Endothelial cell (in vitro differentiated cells): ENCODE measurements around the gene ZNF575. TPM values are rescaled to one million over a fixed set of nuclear protein-coding genes. Genes with fewer than 3 reads are reported as not detected.
A peak's percentile ranks its signal among the peaks of the same experiment; 100 is the strongest.

ENCODE experiments used
- DNase-seq: peaks from one replicate; pipeline ENCODE4 v3.0.0; 2021; ENCODE audit warnings: low spot score
- H3K27ac Mint-ChIP-seq: one replicate; pipeline ENCODE4 v1.8.0; 2021; ENCODE audit warnings: mixed read lengths, inconsistent platforms; ENCODE audit not compliant: unreplicated experiment
- H3K27me3 Mint-ChIP-seq: one replicate; pipeline ENCODE4 v1.8.0; 2021; ENCODE audit warnings: mild to moderate bottlenecking, moderate library complexity, mixed read lengths, inconsistent platforms; ENCODE audit not compliant: unreplicated experiment
- H3K36me3 Mint-ChIP-seq: one replicate; pipeline ENCODE4 v1.8.0; 2021; ENCODE audit warnings: mild to moderate bottlenecking, low read depth, mixed read lengths, inconsistent platforms; ENCODE audit not compliant: unreplicated experiment
- H3K4me1 Mint-ChIP-seq: one replicate; pipeline ENCODE4 v1.8.0; 2021; ENCODE audit warnings: mild to moderate bottlenecking, mixed read lengths, inconsistent platforms; ENCODE audit not compliant: unreplicated experiment
- H3K4me3 Mint-ChIP-seq: one replicate; pipeline ENCODE4 v1.8.0; 2021; ENCODE audit warnings: mild to moderate bottlenecking, mixed read lengths, inconsistent platforms; ENCODE audit not compliant: unreplicated experiment
- H3K9me3 Mint-ChIP-seq: one replicate; pipeline ENCODE4 v1.8.0; 2021; ENCODE audit warnings: mixed read lengths, inconsistent platforms; ENCODE audit not compliant: unreplicated experiment
- CTCF ChIP-seq: fragments of 200-600 bp; sonication (generic); IDR thresholded peaks from one replicate; pipeline ENCODE4 v1.5.0; 2021; ENCODE audit warnings: antibody characterized with exemption; ENCODE audit not compliant: unreplicated experiment
- total RNA-seq: library from RNA; stranded (reverse); fragmentation: NEBNext Ultra II Directional; extraction: Animal tissue kit (Norgen Biotek cat#: 25700); gene quantifications from one replicate; pipeline ENCODE4 v1.2.1, GENCODE V29; 2021; ENCODE audit not compliant: unreplicated experiment

The ZNF575 gene
- total RNA-seq, 1 donor from 2014 or later = 2.3 TPM

GRCh38 chr19:43564800-43565199 is 31.8 kb downstream of the ZNF575 start:
- TF ChIP-seq CTCF = no peak
- Mint-ChIP-seq H3K4me1 (no peaks in the 10 kb centered on the region), H3K36me3 (peaks cover 22% of the 10 kb centered on the region), H3K9me3 (no peaks in the 10 kb centered on the region), H3K4me3 (no peak overlapping the region), H3K27ac (no peak overlapping the region), H3K27me3 (peaks cover 9% of the 10 kb centered on the region)
- no peak for DNase-seq

- H3K36me3 Mint-ChIP-seq = peaks cover 4% of the 10 kb centered on the region
- H3K27ac Mint-ChIP-seq = no peak overlapping the region
- no peak overlapping the region for H3K4me3 Mint-ChIP-seq
- peaks cover 4% of the 10 kb centered on the region for H3K27me3 Mint-ChIP-seq
- no peak for DNase-seq
- TF ChIP-seq CTCF = no peak
- no peaks in the 10 kb centered on the region for H3K9me3 Mint-ChIP-seq
- H3K4me1 Mint-ChIP-seq = peaks cover under 1% of the 10 kb centered on the region
These were observed 36.7 kb downstream of the ZNF575 start for GRCh38 chr19:43569657-43570056.

- peaks cover 8% of the 10 kb centered on the region for H3K27me3 Mint-ChIP-seq
- no peak for DNase-seq
- H3K36me3 Mint-ChIP-seq = peaks cover 9% of the 10 kb centered on the region
- no peaks in the 10 kb centered on the region for H3K9me3 Mint-ChIP-seq
- no peak overlapping the region for H3K27ac Mint-ChIP-seq
- peaks cover 6% of the 10 kb centered on the region for H3K4me1 Mint-ChIP-seq
- TF ChIP-seq CTCF = no peak
- no peak overlapping the region for H3K4me3 Mint-ChIP-seq
These were observed 37.3 kb downstream of the ZNF575 start for GRCh38 chr19:43570174-43570791.

GRCh38 chr19:43572171-43572588 is 39.2 kb downstream of the ZNF575 start:
- peak overlapping the region; percentile 81 for H3K27ac Mint-ChIP-seq

More at GRCh38 chr19:43572171-43572588, 39.2 kb downstream of the ZNF575 start:
- Mint-ChIP-seq H3K4me1 (peaks cover 14% of the 10 kb centered on the region), H3K36me3 (peaks cover 9% of the 10 kb centered on the region), H3K9me3 (no peaks in the 10 kb centered on the region), H3K27me3 (peaks cover 13% of the 10 kb centered on the region), H3K4me3 (peak overlapping the region; percentile 71)
- no peak for TF ChIP-seq CTCF
- DNase-seq = no peak
